Skeletal muscle satellite cell (primary cell): ENCODE results near the gene TBC1D9.

ENCODE experiments used
- H3K27me3 ChIP-seq: 2 replicates; pipeline ENCODE4 v1.7.0; 2013; ENCODE audit warnings: low read length; ENCODE audit not compliant: control insufficient read depth, insufficient read depth
- H3K36me3 ChIP-seq: 2 replicates; pipeline ENCODE4 v1.7.0; 2013; ENCODE audit warnings: mild to moderate bottlenecking, control low read depth, low read length; ENCODE audit not compliant: insufficient read depth
- H3K4me1 ChIP-seq: 2 replicates; pipeline ENCODE4 v1.7.0; 2013; ENCODE audit warnings: low read length; ENCODE audit not compliant: control insufficient read depth, insufficient read depth
- H3K4me2 ChIP-seq: 2 replicates; pipeline ENCODE4 v1.7.0; 2013; ENCODE audit warnings: mild to moderate bottlenecking, low read length
- H3K4me3 ChIP-seq: 2 replicates; pipeline ENCODE4 v1.7.0; 2013; ENCODE audit warnings: low read length
- H3K9ac ChIP-seq: 2 replicates; pipeline ENCODE4 v1.7.0; 2013; ENCODE audit warnings: mild to moderate bottlenecking, low read depth, low read length, moderate library complexity
- H3K9me3 ChIP-seq: replicated peaks from 2 replicates; pipeline ENCODE4 v1.7.0; 2013; ENCODE audit warnings: mild to moderate bottlenecking, control low read depth, low read length

The TBC1D9 gene

GRCh38 chr4:140642674-140643437 lies 113.3 kb downstream of the TBC1D9 start:
- Histone ChIP-seq H3K9ac (no peak overlapping the region), H3K9me3 (no peaks in the 10 kb centered on the region), H3K36me3 (peaks cover 6% of the 10 kb centered on the region), H3K4me3 (no peak overlapping the region), H3K4me1 (no peaks in the 10 kb centered on the region), H3K4me2 (no peak overlapping the region), H3K27me3 (no peaks in the 10 kb centered on the region)

- no peaks in the 10 kb centered on the region for H3K4me1 ChIP-seq
- H3K9me3 ChIP-seq, result no peaks in the 10 kb centered on the region
- no peak overlapping the region for H3K4me2 ChIP-seq
- H3K36me3 ChIP-seq, result peaks cover 8% of the 10 kb centered on the region
- H3K4me3 ChIP-seq, result no peak overlapping the region
- H3K27me3 ChIP-seq, result no peaks in the 10 kb centered on the region
- H3K9ac ChIP-seq, result no peak overlapping the region
Observed at GRCh38 chr4:140641789-140642439, 114.3 kb downstream of the TBC1D9 start.

GRCh38 chr4:140641105-140641555 lies 115.1 kb downstream of the TBC1D9 start:
- H3K4me1 ChIP-seq, result peaks cover under 1% of the 10 kb centered on the region
- no peak overlapping the region for H3K9ac ChIP-seq
- no peaks in the 10 kb centered on the region for H3K27me3 ChIP-seq
- peaks cover 7% of the 10 kb centered on the region for H3K36me3 ChIP-seq
- H3K4me3 ChIP-seq, result no peak overlapping the region
- no peaks in the 10 kb centered on the region for H3K9me3 ChIP-seq
- no peak overlapping the region for H3K4me2 ChIP-seq

GRCh38 chr4:140640150-140640748 lies 115.9 kb downstream of the TBC1D9 start:
- Histone ChIP-seq H3K36me3 (peaks cover 7% of the 10 kb centered on the region), H3K9me3 (no peaks in the 10 kb centered on the region), H3K9ac (no peak overlapping the region), H3K4me1 (peaks cover 8% of the 10 kb centered on the region), H3K27me3 (no peaks in the 10 kb centered on the region), H3K4me3 (no peak overlapping the region), H3K4me2 (no peak overlapping the region)

- H3K9ac ChIP-seq, result no peak overlapping the region
- H3K36me3 ChIP-seq, result peaks cover 7% of the 10 kb centered on the region
- H3K4me3 ChIP-seq, result no peak overlapping the region
- peaks cover 8% of the 10 kb centered on the region for H3K4me1 ChIP-seq
- H3K27me3 ChIP-seq, result no peaks in the 10 kb centered on the region
- no peak overlapping the region for H3K4me2 ChIP-seq
- H3K9me3 ChIP-seq, result no peaks in the 10 kb centered on the region
Observed at GRCh38 chr4:140639066-140639465, 117.1 kb downstream of the TBC1D9 start.

- H3K9me3 ChIP-seq, result no peaks in the 10 kb centered on the region
- H3K4me2 ChIP-seq, result no peak overlapping the region
- no peak overlapping the region for H3K9ac ChIP-seq
- peaks cover 7% of the 10 kb centered on the region for H3K36me3 ChIP-seq
- peaks cover 8% of the 10 kb centered on the region for H3K4me1 ChIP-seq
- H3K27me3 ChIP-seq, result no peaks in the 10 kb centered on the region
- H3K4me3 ChIP-seq, result no peak overlapping the region
Observed at GRCh38 chr4:140637836-140638235, 118.3 kb downstream of the TBC1D9 start.

GRCh38 chr4:140635606-140636005 lies 120.6 kb downstream of the TBC1D9 start:
- H3K4me1 ChIP-seq, result peaks cover 8% of the 10 kb centered on the region
- peak overlapping the region; percentile 1 for H3K4me2 ChIP-seq
- no peaks in the 10 kb centered on the region for H3K9me3 ChIP-seq
- H3K4me3 ChIP-seq, result no peak overlapping the region
- no peak overlapping the region for H3K9ac ChIP-seq
- peaks cover 7% of the 10 kb centered on the region for H3K36me3 ChIP-seq
- no peaks in the 10 kb centered on the region for H3K27me3 ChIP-seq

GRCh38 chr4:140633951-140634350 lies 122.2 kb downstream of the TBC1D9 start:
- Histone ChIP-seq H3K36me3 (peaks cover 7% of the 10 kb centered on the region), H3K4me2 (no peak overlapping the region), H3K4me1 (peaks cover 8% of the 10 kb centered on the region), H3K4me3 (no peak overlapping the region), H3K27me3 (no peaks in the 10 kb centered on the region), H3K9ac (no peak overlapping the region), H3K9me3 (no peaks in the 10 kb centered on the region)

GRCh38 chr4:140633124-140633523 lies 123.1 kb downstream of the TBC1D9 start:
- Histone ChIP-seq H3K4me2 (no peak overlapping the region), H3K4me1 (peaks cover 8% of the 10 kb centered on the region), H3K4me3 (no peak overlapping the region), H3K36me3 (peaks cover 7% of the 10 kb centered on the region), H3K9me3 (no peaks in the 10 kb centered on the region), H3K27me3 (no peaks in the 10 kb centered on the region), H3K9ac (no peak overlapping the region)

- Histone ChIP-seq H3K4me3 (no peak overlapping the region), H3K4me2 (no peak overlapping the region), H3K36me3 (no peaks in the 10 kb centered on the region), H3K4me1 (no peaks in the 10 kb centered on the region), H3K9ac (no peak overlapping the region), H3K27me3 (no peaks in the 10 kb centered on the region), H3K9me3 (no peaks in the 10 kb centered on the region)
Observed at GRCh38 chr4:140630246-140630645, 125.9 kb downstream of the TBC1D9 start.

GRCh38 chr4:140628016-140628415 lies 128.2 kb downstream of the TBC1D9 start:
- Histone ChIP-seq H3K4me1 (no peaks in the 10 kb centered on the region), H3K27me3 (no peaks in the 10 kb centered on the region), H3K9me3 (no peaks in the 10 kb centered on the region), H3K4me2 (no peak overlapping the region), H3K36me3 (no peaks in the 10 kb centered on the region), H3K9ac (no peak overlapping the region), H3K4me3 (no peak overlapping the region)
